Gastrocnemius medialis (tissue), 4 donors: ENCODE results near the gene SCN4A. TPM values are rescaled to one million over a fixed set of nuclear protein-coding genes. Genes with fewer than 3 reads are reported as not detected.

ENCODE experiments used
- ATAC-seq, 2 donors: fragments of 150-250 bp; one replicate each; pipeline ENCODE4 v1.9.1; 2016
- DNase-seq, 2 donors: peaks; one replicate each; pipeline ENCODE4 v3.0.0-alpha.2; 2019
- H3K27ac ChIP-seq, 4 donors: fragments of 200-600 bp; sonication (generic); 1 replicate in 1 of 4; 2 replicates in 3 of 4; pipeline ENCODE4 v1.5.1; 2016 to 2018; ENCODE audit warnings: mild to moderate bottlenecking in 2 of 4, moderate library complexity in 1 of 4
- H3K27me3 ChIP-seq, 3 donors: fragments of 200-600 bp; sonication (generic) in 2 of 3; 1 replicate in 1 of 3; 2 replicates in 2 of 3; pipeline versions ENCODE4 v1.5.1 to v1.6.0; 2016 to 2019; ENCODE audit warnings: mild to moderate bottlenecking in 1 of 3, moderate library complexity in 1 of 3
- H3K36me3 ChIP-seq, 2 donors: fragments of 200-600 bp; sonication (generic) in 1 of 2; one replicate each; pipeline ENCODE4 v1.5.1; 2017 to 2018
- H3K4me1 ChIP-seq, 2 donors: fragments of 200-600 bp; sonication (generic) in 1 of 2; one replicate each; pipeline ENCODE4 v1.5.1; 2016 to 2017; ENCODE audit warnings: mild to moderate bottlenecking in 2 of 2
- H3K4me3 ChIP-seq, 4 donors: fragments of 200-600 bp; sonication (generic) in 3 of 4; 1 replicate in 1 of 4; 2 replicates in 3 of 4; pipeline ENCODE4 v1.5.1; 2016 to 2019; ENCODE audit warnings: mild to moderate bottlenecking in 2 of 4
- H3K9me3 ChIP-seq, 3 donors: fragments of 200-600 bp; sonication (generic) in 2 of 3; 1 replicate in 1 of 3; 2 replicates in 2 of 3; pipeline ENCODE4 v1.5.1; 2016 to 2019
- CTCF ChIP-seq, 5 experiments: fragments of 450-650 bp in 3 of 5; fragments of 200-600 bp in 2 of 5; sonication (generic) in 2 of 5; IDR thresholded peaks in 4 of 5; conservative IDR thresholded peaks in 1 of 5; 1 replicate in 4 of 5; 2 replicates in 1 of 5; pipeline ENCODE4 v1.5.1; 2016 to 2019; ENCODE audit warnings: antibody characterized with exemption in 5 of 5, mild to moderate bottlenecking in 3 of 5, moderate library complexity in 3 of 5
- POLR2A ChIP-seq, 2 donors: fragments of 450-650 bp; IDR thresholded peaks; one replicate each; pipeline ENCODE4 v1.6.1; 2017; ENCODE audit warnings: antibody characterized with exemption in 2 of 2, mild to moderate bottlenecking in 2 of 2, moderate library complexity in 2 of 2
- in situ Hi-C, 4 donors: fragments of 200-750 bp; cut with MboI; loops; one replicate each; pipeline versions ENCODE4 v1.15.0 to v1.8.0; 2017; ENCODE audit warnings: low sequenced_read_pairs in 4 of 4
- intact Hi-C: fragments of 100-400 bp; cut with DNase I; formaldehyde crosslinking; loops from one replicate; pipeline ENCODE4 v1.15.1; 2023; ENCODE audit warnings: low total_unique reads
- total RNA-seq, 4 donors: library from RNA; depleted of rRNA; stranded (reverse); fragments of >200 nt; gene quantifications; one replicate each; pipeline versions ENCODE4 v1.1.0 to v1.2.3, GENCODE V29; 2016

The SCN4A gene
- total RNA-seq, 4 donors from 2014 or later: 45.3 to 107 (median 69.1) TPM

- peak overlapping the region; percentile 28 to 50 (median 38) for H3K4me3 ChIP-seq
- H3K27ac ChIP-seq: peak overlapping the region; percentile 57 to 80 (median 75)
- DNase-seq: no peak
- H3K4me1 ChIP-seq: peaks cover 9 to 28% of the 10 kb centered on the region in 2 donors
- no peak for TF ChIP-seq POLR2A (IDR thresholded peaks at IDR 0.05)
- no peak for TF ChIP-seq CTCF (IDR thresholded peaks at IDR 0.05 in 4 of 5, conservative IDR thresholded peaks at IDR 0.05 in 1 of 5)
- H3K36me3 ChIP-seq: no peaks in the 10 kb centered on the region
- in situ Hi-C loops: no loop called here
- H3K27me3 ChIP-seq: peaks cover 0 to 8% (median 4%) of the 10 kb centered on the region in 3 donors
- intact Hi-C loops: no loop called here
- no peaks in the 10 kb centered on the region for H3K9me3 ChIP-seq
- no peak for ATAC-seq
Measured at GRCh38 chr17:64004903-64005733, 32.4 kb upstream of the SCN4A start.

DNA sequence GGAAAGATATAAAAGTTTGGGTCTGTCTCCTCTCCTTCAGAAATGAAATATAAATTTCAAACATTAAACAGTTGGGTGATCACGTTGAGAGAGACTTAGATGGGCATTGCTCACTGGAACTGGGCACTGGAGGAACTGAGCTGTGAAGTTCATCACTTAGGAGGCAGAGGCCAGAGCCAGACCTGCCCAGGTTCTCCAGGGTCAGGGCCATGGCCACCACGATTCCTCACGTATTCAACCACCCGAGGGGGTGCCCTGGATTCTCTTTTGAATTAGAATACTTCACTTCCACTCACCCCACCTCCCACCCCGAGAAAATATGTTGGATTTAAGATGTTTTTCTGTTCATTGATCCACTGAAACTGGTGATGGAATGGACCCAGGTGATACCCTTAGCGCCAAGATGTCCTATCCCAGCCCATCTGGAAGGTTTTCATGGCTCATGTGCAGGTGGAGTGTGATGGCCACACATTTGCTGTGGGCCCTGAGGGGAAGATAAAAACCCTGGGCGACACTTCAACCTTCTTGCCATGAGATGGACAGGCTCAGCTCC, 31.6 kb upstream of the SCN4A start:
- Histone ChIP-seq H3K9me3 (no peaks in the 10 kb centered on the region), H3K27ac (peak overlapping the region; percentile 37 to 80 (median 75)), H3K4me1 (peaks cover 9 to 26% of the 10 kb centered on the region in 2 donors), H3K36me3 (no peaks in the 10 kb centered on the region), H3K4me3 (peak overlapping the region in 1 of 4 donors; percentile 50), H3K27me3 (peaks cover 2 to 8% (median 8%) of the 10 kb centered on the region in 3 donors)
- DNase-seq (no peak), ATAC-seq (no peak)
- in situ Hi-C loops (no loop called here), intact Hi-C loops (no loop called here)
- TF ChIP-seq CTCF (IDR thresholded peaks at IDR 0.05 in 4 of 5, conservative IDR thresholded peaks at IDR 0.05 in 1 of 5): no peak
- no peak for TF ChIP-seq POLR2A (IDR thresholded peaks at IDR 0.05)

DNA sequence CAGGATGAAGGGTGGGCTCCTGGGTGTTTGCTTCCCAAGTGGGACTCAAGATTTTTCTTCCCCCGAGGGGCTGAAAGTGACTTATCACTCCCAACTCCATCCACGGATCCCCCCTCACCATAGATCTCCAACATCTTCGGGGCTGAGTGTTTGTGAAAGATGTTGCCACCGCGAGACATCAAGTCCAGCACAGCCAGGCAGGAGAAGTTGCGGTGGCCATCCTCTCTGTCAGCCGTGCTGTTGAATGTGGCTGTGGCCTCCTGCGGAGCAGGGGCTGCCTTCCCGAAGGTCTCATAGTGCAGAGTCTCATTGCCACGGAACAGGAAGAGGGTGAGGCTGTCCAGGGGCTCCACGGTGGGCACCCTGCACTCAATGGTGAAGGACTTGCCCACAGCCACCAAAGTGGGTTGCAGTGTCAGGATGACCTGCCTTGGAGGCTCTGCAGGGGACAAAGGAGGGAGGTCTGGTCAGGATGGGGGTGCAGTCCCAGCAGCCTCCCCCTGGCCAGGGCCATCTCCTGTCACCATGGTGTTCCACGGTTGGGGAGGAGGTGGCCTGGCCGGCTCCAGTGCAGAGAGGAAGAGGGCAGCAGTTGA, 30.9 kb upstream of the SCN4A start:
- DNase-seq: no peak
- Histone ChIP-seq H3K9me3 (no peaks in the 10 kb centered on the region), H3K4me3 (no peak overlapping the region), H3K27me3 (peaks cover 7 to 15% (median 14%) of the 10 kb centered on the region in 3 donors), H3K4me1 (peaks cover 9 to 26% of the 10 kb centered on the region in 2 donors), H3K27ac (peak overlapping the region in 3 of 4 donors; percentile 73 to 80 (median 76)), H3K36me3 (no peaks in the 10 kb centered on the region)
- intact Hi-C loops (no loop called here), in situ Hi-C loops (no loop called here)
- no peak for TF ChIP-seq CTCF (IDR thresholded peaks at IDR 0.05 in 4 of 5, conservative IDR thresholded peaks at IDR 0.05 in 1 of 5)
- TF ChIP-seq POLR2A (IDR thresholded peaks at IDR 0.05): no peak
- no peak for ATAC-seq

DNA sequence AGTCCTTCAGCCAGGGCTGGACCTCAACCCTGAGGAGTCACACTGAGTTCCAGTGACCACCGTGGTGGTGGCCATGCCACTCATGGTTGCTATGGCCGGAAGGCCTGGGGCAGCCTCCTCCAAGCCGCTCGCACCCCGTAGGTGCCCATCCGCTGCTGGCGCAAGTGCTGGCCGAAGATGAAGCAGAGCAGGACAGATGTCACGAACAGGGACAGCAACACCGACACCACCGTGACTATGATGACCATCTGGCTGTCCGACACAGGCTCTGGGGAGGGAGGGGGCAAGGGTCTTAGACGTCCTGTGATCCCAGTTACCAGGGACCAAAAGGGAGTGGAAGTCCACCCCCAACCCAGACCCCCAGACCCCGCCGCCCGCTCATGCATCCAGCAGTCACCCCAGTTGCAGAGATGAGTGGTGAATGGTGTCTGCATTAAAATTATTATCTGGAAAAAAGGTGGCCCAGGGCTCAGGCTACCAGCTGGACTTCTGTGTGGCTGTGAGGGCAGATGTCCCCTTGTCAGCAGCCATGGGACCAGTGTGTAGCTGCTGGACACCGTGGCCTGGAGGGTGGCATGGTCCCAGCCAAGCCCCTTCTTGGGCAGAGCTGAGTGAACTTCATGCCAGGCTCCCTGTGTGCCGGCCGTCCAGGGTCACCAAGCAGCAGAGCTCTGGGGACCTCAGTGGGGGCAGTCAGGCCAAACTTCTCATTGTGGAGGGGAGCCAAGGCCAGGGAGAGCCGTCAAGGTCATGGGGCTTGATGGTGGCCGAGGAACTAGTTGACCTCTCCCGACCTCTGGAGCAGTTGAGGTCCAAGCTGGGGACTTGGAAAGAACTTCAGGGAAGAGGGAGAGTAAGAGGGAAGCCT, 30.2 kb upstream of the SCN4A start:
- no peaks in the 10 kb centered on the region for H3K9me3 ChIP-seq
- H3K36me3 ChIP-seq: no peaks in the 10 kb centered on the region
- in situ Hi-C loops: no loop called here
- no peak for DNase-seq
- no peak overlapping the region for H3K4me3 ChIP-seq
- H3K4me1 ChIP-seq: peaks cover 16 to 21% of the 10 kb centered on the region in 2 donors
- ATAC-seq: no peak
- TF ChIP-seq CTCF (IDR thresholded peaks at IDR 0.05 in 4 of 5, conservative IDR thresholded peaks at IDR 0.05 in 1 of 5) (no peak), POLR2A (IDR thresholded peaks at IDR 0.05) (no peak)
- H3K27ac ChIP-seq: peak overlapping the region; percentile 65 to 80 (median 74)
- peaks cover 9 to 22% (median 21%) of the 10 kb centered on the region in 3 donors for H3K27me3 ChIP-seq
- intact Hi-C loops: no loop called here
